ENCODE results near the gene NCLN. TPM values are rescaled to one million over a fixed set of nuclear protein-coding genes. Genes with fewer than 3 reads are reported as not detected.

NCLN gene
- total and polyA plus RNA-seq, 9 of the 15 experiments (the other 6 are each of a cell fraction or from before 2014, with no cell fraction given): 3.8 to 126 (median 39.6) TPM

GRCh38 chr19:3231288-3231687 is 45.6 kb downstream of the NCLN start:
- no peak overlapping the region for H3K27ac ChIP-seq (ENCODE audit: extremely low read depth, low read depth, low read length)
- FAIRE-seq: no peak
- CTCF ChIA-PET (ENCODE audit: low intra/inter-chr PET ratio): no interaction called here
- ATAC-seq: no peak
- no peak for DNase-seq (ENCODE audit: extremely low read depth in 1 of 4, low spot score in 3 of 4)
- H3K9me3 ChIP-seq (replicated peaks; ENCODE audit: control insufficient read depth, insufficient read depth, low read depth, low read length): no peaks in the 10 kb centered on the region
- H3K4me2 ChIP-seq (ENCODE audit: insufficient read depth, low read length): no peak overlapping the region
- H4K20me1 ChIP-seq (replicated peaks; ENCODE audit: control insufficient read depth, insufficient read depth, low read length): peaks cover 8% of the 10 kb centered on the region; the same call in 1 of the 2 replicates
- in situ Hi-C loops (cut with MboI): no loop called here
- H3K4me3 ChIP-seq: no peak overlapping the region
- peaks cover 0 to 10% of the 10 kb centered on the region in 2 experiments; a peak in 2 of 5 replicates for H3K4me1 ChIP-seq (replicated peaks in 1 of 2; ENCODE audit: control insufficient read depth in 2 of 2, insufficient read depth in 2 of 2, low read length in 2 of 2)
- no peaks in the 10 kb centered on the region for H3K79me2 ChIP-seq (ENCODE audit: control insufficient read depth, insufficient read depth, low read length)
- intact Hi-C loops (cut with micrococcal nuclease): no loop called here
- no peak overlapping the region for H2AFZ ChIP-seq (ENCODE audit: low read depth, low read length)
- no peaks in the 10 kb centered on the region for H3K9me1 ChIP-seq (ENCODE audit: control insufficient read depth, insufficient read depth, low read length)
- no TSS peak for BruUV-seq (replicated peaks)
- no peak overlapping the region for H3K9ac ChIP-seq (ENCODE audit: insufficient read depth in 1 of 2, low read depth in 2 of 2, low read length in 2 of 2)
- WGBS (ENCODE audit: insufficient coverage, low coverage, missing lambda C conversion rate): 0% methylated on average over 1 of the region's 1 CpG
- POLR2A ChIA-PET: interaction anchor here (0.6 to 0.8 kb wide), 4 partner anchors 10 to 972 kb away, joined by 3 to 4 read pairs (median 4); no protein-coding TSS in a partner anchor
- peaks cover 6 to 33% of the 10 kb centered on the region in 2 experiments; a peak in 4 of 5 replicates for H3K27me3 ChIP-seq (ENCODE audit: control insufficient read depth in 2 of 2, insufficient read depth in 2 of 2, low read length in 2 of 2)
- no peaks in the 10 kb centered on the region for H3K36me3 ChIP-seq (ENCODE audit: control insufficient read depth, insufficient read depth, low read length)
- TF ChIP-seq SRF (CRISPR knock-in tag; IDR thresholded peaks at IDR 0.05) (no peak), ETV1 (tag; conservative IDR thresholded peaks at IDR 0.05; ENCODE audit: low read depth) (no peak), DMBX1 (CRISPR knock-in tag; IDR thresholded peaks at IDR 0.05; ENCODE audit: borderline replicate concordance) (no peak), MEF2D (tag; conservative IDR thresholded peaks at IDR 0.05; ENCODE audit: low read depth) (no peak), ZNF785 (CRISPR knock-in tag; IDR thresholded peaks at IDR 0.05) (no peak), HDAC3 (IDR thresholded peaks at IDR 0.05; ENCODE audit: borderline replicate concordance, partially characterized antibody) (no peak), HBP1 (CRISPR knock-in tag; IDR thresholded peaks at IDR 0.05) (no peak), KDM1A (IDR thresholded peaks at IDR 0.05) (0 out of 4 replicates have a peak, but pooled peaks of 1 of the 2 experiments have one; percentile 43), SMAD3 (CRISPR knock-in tag; conservative IDR thresholded peaks at IDR 0.05) (no peak), TBP (optimal IDR thresholded peaks at IDR 0.05; ENCODE audit: low read depth, low read length) (no peak), ZNF408 (CRISPR knock-in tag; IDR thresholded peaks at IDR 0.05; ENCODE audit: low read depth) (no peak), POLR3A (IDR thresholded peaks at IDR 0.05; ENCODE audit: borderline replicate concordance, extremely low read depth, insufficient read depth, insufficient read length) (no peak), ZFP36 (IDR thresholded peaks at IDR 0.05; ENCODE audit: low read depth, low read length, partially characterized antibody) (no peak), ATF4 (CRISPR knock-in tag; IDR thresholded peaks at IDR 0.05) (no peak), RFX7 (CRISPR knock-in tag; IDR thresholded peaks at IDR 0.05) (no peak), PTBP1 (IDR thresholded peaks at IDR 0.05; ENCODE audit: low read depth, low read length) (no peak)
- TF ChIP-seq, protein P1, sequence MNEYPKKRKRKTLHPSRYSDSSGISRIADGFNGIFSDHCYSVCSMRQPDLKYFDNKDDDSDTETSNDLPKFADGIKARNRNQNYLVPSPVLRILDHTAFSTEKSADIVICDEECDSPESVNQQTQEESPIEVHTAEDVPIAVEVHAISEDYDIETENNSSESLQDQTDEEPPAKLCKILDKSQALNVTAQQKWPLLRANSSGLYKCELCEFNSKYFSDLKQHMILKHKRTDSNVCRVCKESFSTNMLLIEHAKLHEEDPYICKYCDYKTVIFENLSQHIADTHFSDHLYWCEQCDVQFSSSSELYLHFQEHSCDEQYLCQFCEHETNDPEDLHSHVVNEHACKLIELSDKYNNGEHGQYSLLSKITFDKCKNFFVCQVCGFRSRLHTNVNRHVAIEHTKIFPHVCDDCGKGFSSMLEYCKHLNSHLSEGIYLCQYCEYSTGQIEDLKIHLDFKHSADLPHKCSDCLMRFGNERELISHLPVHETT (CRISPR knock-in tag; conservative IDR thresholded peaks at IDR 0.05 in 1 of 2, IDR thresholded peaks at IDR 0.05 in 1 of 2): no peak
- TF ChIP-seq, protein P2, sequence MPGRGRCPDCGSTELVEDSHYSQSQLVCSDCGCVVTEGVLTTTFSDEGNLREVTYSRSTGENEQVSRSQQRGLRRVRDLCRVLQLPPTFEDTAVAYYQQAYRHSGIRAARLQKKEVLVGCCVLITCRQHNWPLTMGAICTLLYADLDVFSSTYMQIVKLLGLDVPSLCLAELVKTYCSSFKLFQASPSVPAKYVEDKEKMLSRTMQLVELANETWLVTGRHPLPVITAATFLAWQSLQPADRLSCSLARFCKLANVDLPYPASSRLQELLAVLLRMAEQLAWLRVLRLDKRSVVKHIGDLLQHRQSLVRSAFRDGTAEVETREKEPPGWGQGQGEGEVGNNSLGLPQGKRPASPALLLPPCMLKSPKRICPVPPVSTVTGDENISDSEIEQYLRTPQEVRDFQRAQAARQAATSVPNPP (IDR thresholded peaks at IDR 0.05; ENCODE audit: borderline replicate concordance, insufficient read depth, insufficient read length): no peak
